Mammary epithelial cell (primary cell): ENCODE measurements around the gene STXBP5L.

Experiments
- CTCF ChIP-seq, 2 donors: IDR thresholded peaks in 1 of 2; conservative IDR thresholded peaks in 1 of 2; 2 replicates each; pipeline ENCODE4 v1.5.1; 2011 to 2012; ENCODE audit warnings: inconsistent platforms in 2 of 2, low read length in 2 of 2, mild to moderate bottlenecking in 2 of 2, control low read depth in 1 of 2, low read depth in 1 of 2; ENCODE audit not compliant: insufficient read depth in 1 of 2; ENCODE audit errors: extremely low read depth in 1 of 2
- EZH2 ChIP-seq: IDR thresholded peaks from 2 replicates; pipeline ENCODE4 v1.6.1; 2012; ENCODE audit warnings: low read length, inconsistent platforms, borderline replicate concordance

- TF ChIP-seq CTCF (conservative IDR thresholded peaks at IDR 0.05 in 1 of 2, IDR thresholded peaks at IDR 0.05 in 1 of 2; ENCODE audit: extremely low read depth in 1 of 2, insufficient read depth in 1 of 2, low read depth in 1 of 2, low read length in 2 of 2), result no peak
- TF ChIP-seq EZH2, result no peak
Observed at GRCh38 chr3:120858521-120858920, 49.5 kb upstream of the STXBP5L start.
